MG63 (cell line): Measurements from ENCODE around the gene SP3. TPM values are rescaled to one million over a fixed set of nuclear protein-coding genes. Genes with fewer than 3 reads are reported as not detected.
"Not testable (repeated sequence)": the region's sequence is repeated elsewhere in the genome, so short reads cannot be mapped to it uniquely, and the experiment has no call there.

Experiments used
- DNase-seq: peaks from one replicate; pipeline ENCODE4 v3.0.0-alpha.2; 2020
- H3K27me3 ChIP-seq: fragments of 250-450 bp; sonication (Bioruptor Pico); 2 replicates; pipeline ENCODE4 v1.5.1; 2020; ENCODE audit warnings: mild to moderate bottlenecking, moderate library complexity
- H3K36me3 ChIP-seq: fragments of 250-450 bp; sonication (Bioruptor Pico); 2 replicates; pipeline ENCODE4 v1.5.1; 2020; ENCODE audit warnings: mild to moderate bottlenecking, moderate library complexity
- H3K4me3 ChIP-seq: fragments of 250-450 bp; sonication (Bioruptor Pico); 2 replicates; pipeline ENCODE4 v1.5.1; 2020; ENCODE audit warnings: mild to moderate bottlenecking, moderate library complexity
- H3K9me3 ChIP-seq: fragments of 250-450 bp; sonication (Bioruptor Pico); 2 replicates; pipeline ENCODE4 v1.5.1; 2020; ENCODE audit warnings: mild to moderate bottlenecking, moderate library complexity
- total RNA-seq: library from RNA; depleted of rRNA; stranded (reverse); fragments of >200 nt; shearing (Covaris generic); gene quantifications from 2 replicates; pipeline ENCODE4 v1.2.3, GENCODE V29; 2014; ENCODE audit warnings: low replicate concordance

The SP3 gene
- total RNA-seq, 1 experiment from 2014 or later, result 64.7 TPM

- Histone ChIP-seq H3K27me3 (no peaks in the 10 kb centered on the region), H3K9me3 (no peaks in the 10 kb centered on the region), H3K36me3 (no peaks in the 10 kb centered on the region), H3K4me3 (no peak overlapping the region)
- no peak for DNase-seq
Measured at GRCh38 chr2:173892341-173892740, 72.8 kb downstream of the SP3 start.

GRCh38 chr2:173891315-173892037 is 73.7 kb downstream of the SP3 start:
- no peaks in the 10 kb centered on the region for H3K36me3 ChIP-seq
- no peaks in the 10 kb centered on the region for H3K9me3 ChIP-seq
- H3K4me3 ChIP-seq, result no peak overlapping the region
- DNase-seq, result no peak
- no peaks in the 10 kb centered on the region for H3K27me3 ChIP-seq

GRCh38 chr2:173889464-173889863 is 75.7 kb downstream of the SP3 start:
- not testable (repeated sequence) for DNase-seq, H3K36me3 ChIP-seq, H3K27me3 ChIP-seq, H3K4me3 ChIP-seq, H3K9me3 ChIP-seq

- H3K4me3 ChIP-seq, result no peak overlapping the region
- H3K27me3 ChIP-seq, result no peaks in the 10 kb centered on the region
- no peaks in the 10 kb centered on the region for H3K36me3 ChIP-seq
- DNase-seq, result no peak
- H3K9me3 ChIP-seq, result peaks cover 7% of the 10 kb centered on the region; the same call in 1 of the 2 replicates
Measured at GRCh38 chr2:173886613-173887012, 78.6 kb downstream of the SP3 start.

GRCh38 chr2:173884025-173884802 is 81.0 kb downstream of the SP3 start:
- H3K27me3 ChIP-seq, result no peaks in the 10 kb centered on the region; the same call in 1 of the 2 replicates
- DNase-seq, result peak; percentile 23
- H3K9me3 ChIP-seq, result peaks cover 7% of the 10 kb centered on the region; the same call in 1 of the 2 replicates
- H3K4me3 ChIP-seq, result no peak overlapping the region
- no peaks in the 10 kb centered on the region for H3K36me3 ChIP-seq

GRCh38 chr2:173881886-173882285 is 83.3 kb downstream of the SP3 start:
- DNase-seq, result no peak
- Histone ChIP-seq H3K36me3 (no peaks in the 10 kb centered on the region), H3K4me3 (no peak overlapping the region), H3K27me3 (no peaks in the 10 kb centered on the region; the same call in 1 of the 2 replicates), H3K9me3 (peaks cover 7% of the 10 kb centered on the region; the same call in 1 of the 2 replicates)

GRCh38 chr2:173881461-173881860 is 83.7 kb downstream of the SP3 start:
- Histone ChIP-seq H3K9me3 (peaks cover 7% of the 10 kb centered on the region; the same call in 1 of the 2 replicates), H3K4me3 (no peak overlapping the region), H3K27me3 (no peaks in the 10 kb centered on the region; the same call in 1 of the 2 replicates), H3K36me3 (no peaks in the 10 kb centered on the region)
- peak; percentile 8 for DNase-seq

- Histone ChIP-seq H3K4me3 (no peak overlapping the region), H3K36me3 (no peaks in the 10 kb centered on the region), H3K27me3 (no peaks in the 10 kb centered on the region; the same call in 1 of the 2 replicates), H3K9me3 (peaks cover 2% of the 10 kb centered on the region; the same call in 1 of the 2 replicates)
- no peak for DNase-seq
Measured at GRCh38 chr2:173880561-173880960, 84.6 kb downstream of the SP3 start.

- no peaks in the 10 kb centered on the region for H3K36me3 ChIP-seq
- no peaks in the 10 kb centered on the region for H3K9me3 ChIP-seq
- DNase-seq, result no peak
- no peaks in the 10 kb centered on the region; the same call in 1 of the 2 replicates for H3K27me3 ChIP-seq
- no peak overlapping the region for H3K4me3 ChIP-seq
Measured at GRCh38 chr2:173876833-173877413, 88.2 kb downstream of the SP3 start.

GRCh38 chr2:173874894-173875237 is 90.3 kb downstream of the SP3 start:
- Histone ChIP-seq H3K36me3 (no peaks in the 10 kb centered on the region), H3K9me3 (no peaks in the 10 kb centered on the region), H3K4me3 (no peak overlapping the region), H3K27me3 (no peaks in the 10 kb centered on the region)
- no peak for DNase-seq

- Histone ChIP-seq H3K9me3 (no peaks in the 10 kb centered on the region), H3K36me3 (no peaks in the 10 kb centered on the region), H3K4me3 (no peak overlapping the region), H3K27me3 (no peaks in the 10 kb centered on the region)
- DNase-seq, result no peak
Measured at GRCh38 chr2:173874003-173874893, 90.9 kb downstream of the SP3 start.

- Histone ChIP-seq H3K4me3 (no peak overlapping the region), H3K36me3 (no peaks in the 10 kb centered on the region), H3K27me3 (no peaks in the 10 kb centered on the region), H3K9me3 (no peaks in the 10 kb centered on the region)
- DNase-seq, result no peak
Measured at GRCh38 chr2:173872714-173873113, 92.5 kb downstream of the SP3 start.

GRCh38 chr2:173869244-173870229 is 95.6 kb downstream of the SP3 start:
- Histone ChIP-seq H3K27me3 (no peaks in the 10 kb centered on the region), H3K9me3 (no peaks in the 10 kb centered on the region), H3K36me3 (no peaks in the 10 kb centered on the region), H3K4me3 (no peak overlapping the region)
- no peak for DNase-seq

GRCh38 chr2:173868406-173868805 is 96.8 kb downstream of the SP3 start:
- Histone ChIP-seq H3K36me3 (no peaks in the 10 kb centered on the region), H3K4me3 (no peak overlapping the region), H3K9me3 (no peaks in the 10 kb centered on the region), H3K27me3 (no peaks in the 10 kb centered on the region)
- DNase-seq, result no peak

- DNase-seq, result peak; percentile 8
- Histone ChIP-seq H3K36me3 (no peaks in the 10 kb centered on the region), H3K27me3 (no peaks in the 10 kb centered on the region), H3K9me3 (no peaks in the 10 kb centered on the region), H3K4me3 (no peak overlapping the region)
Measured at GRCh38 chr2:173866874-173867618, 98.1 kb downstream of the SP3 start.
